Thoracic aorta (tissue), 2 donors: Measurements from ENCODE around the gene HOXB1. TPM values are rescaled to one million over a fixed set of nuclear protein-coding genes. Genes with fewer than 3 reads are reported as not detected.

ENCODE experiments used
- ATAC-seq: fragments of 150-250 bp; one replicate; pipeline ENCODE4 v1.8.0; 2017; ENCODE audit warnings: low read depth; ENCODE audit not compliant: insufficient number of reproducible peaks, low FRiP score
- DNase-seq: peaks from one replicate; pipeline ENCODE4 v3.0.0-alpha.2; 2020; ENCODE audit warnings: low spot score
- H3K27ac ChIP-seq, 2 donors: fragments of 200-600 bp; sonication (generic); 1 replicate in 1 of 2; 2 replicates in 1 of 2; pipeline ENCODE4 v1.5.1; 2016; ENCODE audit warnings: mild to moderate bottlenecking in 2 of 2, moderate library complexity in 2 of 2
- H3K27me3 ChIP-seq: fragments of 200-600 bp; sonication (generic); replicated peaks from 2 replicates; pipeline ENCODE4 v1.6.0; 2016; ENCODE audit warnings: mild to moderate bottlenecking; ENCODE audit not compliant: insufficient read depth
- H3K36me3 ChIP-seq: fragments of 200-600 bp; sonication (generic); one replicate; pipeline ENCODE4 v1.5.1; 2016
- H3K4me1 ChIP-seq, 2 donors: fragments of 200-600 bp; sonication (generic); 1 replicate in 1 of 2; 2 replicates in 1 of 2; pipeline versions ENCODE4 v1.5.1 to v1.6.0; 2016; ENCODE audit warnings: low read depth in 2 of 2, mild to moderate bottlenecking in 1 of 2; ENCODE audit not compliant: control insufficient read depth in 1 of 2
- H3K4me3 ChIP-seq: fragments of 200-600 bp; sonication (generic); 2 replicates; pipeline ENCODE4 v1.5.1; 2016; ENCODE audit warnings: mild to moderate bottlenecking
- H3K9me3 ChIP-seq: fragments of 200-600 bp; sonication (generic); 2 replicates; pipeline ENCODE4 v1.5.1; 2016
- CTCF ChIP-seq: fragments of 200-600 bp; sonication (generic); IDR thresholded peaks from one replicate; pipeline ENCODE4 v1.5.1; 2019; ENCODE audit warnings: antibody characterized with exemption
- total RNA-seq, 2 donors: library from RNA; depleted of rRNA; stranded (reverse); fragments of >200 nt; gene quantifications; one replicate each; pipeline versions ENCODE4 v1.1.0 to v1.2.3, GENCODE V29; 2016

HOXB1 gene
- total RNA-seq, 2 donors from 2014 or later: not detected

- Histone ChIP-seq H3K27me3 (no peaks in the 10 kb centered on the region), H3K4me1 (no peaks in the 10 kb centered on the region), H3K4me3 (no peak overlapping the region), H3K36me3 (no peaks in the 10 kb centered on the region), H3K27ac (no peak overlapping the region), H3K9me3 (no peaks in the 10 kb centered on the region)
- TF ChIP-seq CTCF: no peak
- DNase-seq (no peak), ATAC-seq (no peak)
Observed at GRCh38 chr17:48532261-48532660, 1.4 kb upstream of the HOXB1 start.

GRCh38 chr17:48530208-48530886 is 464 bp downstream of the HOXB1 start:
- no peak for ATAC-seq
- H3K27ac ChIP-seq: no peak overlapping the region
- H3K36me3 ChIP-seq: no peaks in the 10 kb centered on the region
- no peak for DNase-seq
- H3K4me1 ChIP-seq: no peaks in the 10 kb centered on the region
- H3K4me3 ChIP-seq: no peak overlapping the region
- H3K27me3 ChIP-seq: no peaks in the 10 kb centered on the region
- no peak for TF ChIP-seq CTCF
- H3K9me3 ChIP-seq: no peaks in the 10 kb centered on the region

GRCh38 chr17:48529683-48530009 is 1.2 kb downstream of the HOXB1 start:
- DNase-seq (no peak), ATAC-seq (no peak)
- H3K4me1 ChIP-seq: no peaks in the 10 kb centered on the region
- H3K27ac ChIP-seq: no peak overlapping the region
- no peak for TF ChIP-seq CTCF
- no peaks in the 10 kb centered on the region for H3K27me3 ChIP-seq
- no peaks in the 10 kb centered on the region for H3K9me3 ChIP-seq
- no peak overlapping the region for H3K4me3 ChIP-seq
- H3K36me3 ChIP-seq: no peaks in the 10 kb centered on the region

- Histone ChIP-seq H3K27ac (no peak overlapping the region), H3K36me3 (no peaks in the 10 kb centered on the region), H3K27me3 (no peaks in the 10 kb centered on the region), H3K4me1 (no peaks in the 10 kb centered on the region), H3K4me3 (no peak overlapping the region), H3K9me3 (no peaks in the 10 kb centered on the region)
- ATAC-seq: no peak
- no peak for TF ChIP-seq CTCF
- no peak for DNase-seq
Observed at GRCh38 chr17:48528936-48529682, 1.7 kb downstream of the HOXB1 start.

- H3K36me3 ChIP-seq: no peaks in the 10 kb centered on the region
- no peaks in the 10 kb centered on the region for H3K4me1 ChIP-seq
- ATAC-seq: no peak
- no peak overlapping the region for H3K27ac ChIP-seq
- H3K27me3 ChIP-seq: no peaks in the 10 kb centered on the region
- no peaks in the 10 kb centered on the region for H3K9me3 ChIP-seq
- no peak for DNase-seq
- H3K4me3 ChIP-seq: no peak overlapping the region
- TF ChIP-seq CTCF: no peak
Observed at GRCh38 chr17:48528153-48528935, 2.5 kb downstream of the HOXB1 start.
